Ishikawa (cell line): ENCODE measurements around the gene KRT77.

Source experiments
- CEBPB ChIP-seq: IDR thresholded peaks from 2 replicates; pipeline ENCODE4 v1.6.1; 2012
- CREB1 ChIP-seq: IDR thresholded peaks from 2 replicates; pipeline ENCODE4 v1.6.1; 2012; ENCODE audit warnings: low read depth
- EGR1 ChIP-seq: IDR thresholded peaks from 2 replicates; pipeline ENCODE4 v1.6.1; 2012
- EP300 ChIP-seq: IDR thresholded peaks from 2 replicates; pipeline ENCODE4 v1.6.1; 2012; ENCODE audit warnings: borderline replicate concordance
- FOXM1 ChIP-seq: IDR thresholded peaks from 2 replicates; pipeline ENCODE4 v1.6.1; 2012; ENCODE audit warnings: low read depth, borderline replicate concordance
- NFIC ChIP-seq: IDR thresholded peaks from 2 replicates; pipeline ENCODE4 v1.6.1; 2012
- RAD21 ChIP-seq: IDR thresholded peaks from 2 replicates; pipeline ENCODE4 v1.6.1; 2012; ENCODE audit warnings: low read depth
- TAF1 ChIP-seq: IDR thresholded peaks from 2 replicates; pipeline ENCODE4 v1.6.1; 2012; ENCODE audit warnings: low read depth, mild to moderate bottlenecking
- TCF12 ChIP-seq: IDR thresholded peaks from 2 replicates; pipeline ENCODE4 v1.6.1; 2012; ENCODE audit warnings: low read depth
- TEAD4 ChIP-seq: IDR thresholded peaks from 2 replicates; pipeline ENCODE4 v1.6.1; 2012
- YY1 ChIP-seq: IDR thresholded peaks from 2 replicates; pipeline ENCODE4 v1.6.1; 2012; ENCODE audit warnings: low read depth
- ZBTB7A ChIP-seq: IDR thresholded peaks from 2 replicates; pipeline ENCODE4 v1.6.1; 2012; ENCODE audit warnings: low read depth
- TF ChIP-seq, protein P1 (sequence below): IDR thresholded peaks from 2 replicates; pipeline ENCODE4 v1.6.1; 2012
- TF ChIP-seq, protein P2 (sequence below): IDR thresholded peaks from 2 replicates; pipeline ENCODE4 v1.6.1; 2012
- TF ChIP-seq, protein P3 (sequence below): IDR thresholded peaks from 2 replicates; pipeline ENCODE4 v1.6.1; 2012; ENCODE audit warnings: low read depth, mild to moderate bottlenecking

KRT77 gene

DNA sequence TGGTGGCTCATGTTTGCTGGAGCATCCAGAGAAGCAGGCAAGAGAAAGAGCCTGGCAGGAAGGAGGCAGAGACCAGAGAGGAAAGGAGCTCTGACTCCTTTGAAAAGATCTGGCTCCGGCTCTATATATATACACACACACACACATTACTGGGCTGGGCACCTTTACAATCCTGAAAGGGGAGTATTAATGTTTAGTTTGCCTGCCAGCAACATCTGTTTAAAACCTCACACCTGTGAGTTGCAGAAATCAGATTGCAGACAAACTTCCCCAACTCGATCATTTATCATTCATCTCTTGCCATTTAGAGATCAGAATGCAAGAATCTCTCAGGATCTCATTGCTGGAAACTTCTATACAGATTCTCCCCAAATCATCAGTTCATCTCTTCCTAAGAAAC, at the start of gene KRT77:
Gene KRT77 (minus strand): TSS at position 101 of the 400 bp plus-strand sequence. CDS start 90 bp downstream, at position 11.
- TF ChIP-seq CREB1 (no peak), NFIC (no peak), EGR1 (no peak), ZBTB7A (no peak), TEAD4 (no peak), EP300 (no peak), FOXM1 (no peak), TAF1 (no peak), TCF12 (no peak), YY1 (no peak), CEBPB (no peak), RAD21 (no peak)
- TF ChIP-seq, protein P1, sequence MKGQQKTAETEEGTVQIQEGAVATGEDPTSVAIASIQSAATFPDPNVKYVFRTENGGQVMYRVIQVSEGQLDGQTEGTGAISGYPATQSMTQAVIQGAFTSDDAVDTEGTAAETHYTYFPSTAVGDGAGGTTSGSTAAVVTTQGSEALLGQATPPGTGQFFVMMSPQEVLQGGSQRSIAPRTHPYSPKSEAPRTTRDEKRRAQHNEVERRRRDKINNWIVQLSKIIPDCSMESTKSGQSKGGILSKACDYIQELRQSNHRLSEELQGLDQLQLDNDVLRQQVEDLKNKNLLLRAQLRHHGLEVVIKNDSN: no peak
- TF ChIP-seq, protein P2, sequence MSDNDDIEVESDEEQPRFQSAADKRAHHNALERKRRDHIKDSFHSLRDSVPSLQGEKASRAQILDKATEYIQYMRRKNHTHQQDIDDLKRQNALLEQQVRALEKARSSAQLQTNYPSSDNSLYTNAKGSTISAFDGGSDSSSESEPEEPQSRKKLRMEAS: no peak
- TF ChIP-seq, protein P3, sequence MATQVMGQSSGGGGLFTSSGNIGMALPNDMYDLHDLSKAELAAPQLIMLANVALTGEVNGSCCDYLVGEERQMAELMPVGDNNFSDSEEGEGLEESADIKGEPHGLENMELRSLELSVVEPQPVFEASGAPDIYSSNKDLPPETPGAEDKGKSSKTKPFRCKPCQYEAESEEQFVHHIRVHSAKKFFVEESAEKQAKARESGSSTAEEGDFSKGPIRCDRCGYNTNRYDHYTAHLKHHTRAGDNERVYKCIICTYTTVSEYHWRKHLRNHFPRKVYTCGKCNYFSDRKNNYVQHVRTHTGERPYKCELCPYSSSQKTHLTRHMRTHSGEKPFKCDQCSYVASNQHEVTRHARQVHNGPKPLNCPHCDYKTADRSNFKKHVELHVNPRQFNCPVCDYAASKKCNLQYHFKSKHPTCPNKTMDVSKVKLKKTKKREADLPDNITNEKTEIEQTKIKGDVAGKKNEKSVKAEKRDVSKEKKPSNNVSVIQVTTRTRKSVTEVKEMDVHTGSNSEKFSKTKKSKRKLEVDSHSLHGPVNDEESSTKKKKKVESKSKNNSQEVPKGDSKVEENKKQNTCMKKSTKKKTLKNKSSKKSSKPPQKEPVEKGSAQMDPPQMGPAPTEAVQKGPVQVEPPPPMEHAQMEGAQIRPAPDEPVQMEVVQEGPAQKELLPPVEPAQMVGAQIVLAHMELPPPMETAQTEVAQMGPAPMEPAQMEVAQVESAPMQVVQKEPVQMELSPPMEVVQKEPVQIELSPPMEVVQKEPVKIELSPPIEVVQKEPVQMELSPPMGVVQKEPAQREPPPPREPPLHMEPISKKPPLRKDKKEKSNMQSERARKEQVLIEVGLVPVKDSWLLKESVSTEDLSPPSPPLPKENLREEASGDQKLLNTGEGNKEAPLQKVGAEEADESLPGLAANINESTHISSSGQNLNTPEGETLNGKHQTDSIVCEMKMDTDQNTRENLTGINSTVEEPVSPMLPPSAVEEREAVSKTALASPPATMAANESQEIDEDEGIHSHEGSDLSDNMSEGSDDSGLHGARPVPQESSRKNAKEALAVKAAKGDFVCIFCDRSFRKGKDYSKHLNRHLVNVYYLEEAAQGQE: no peak

DNA sequence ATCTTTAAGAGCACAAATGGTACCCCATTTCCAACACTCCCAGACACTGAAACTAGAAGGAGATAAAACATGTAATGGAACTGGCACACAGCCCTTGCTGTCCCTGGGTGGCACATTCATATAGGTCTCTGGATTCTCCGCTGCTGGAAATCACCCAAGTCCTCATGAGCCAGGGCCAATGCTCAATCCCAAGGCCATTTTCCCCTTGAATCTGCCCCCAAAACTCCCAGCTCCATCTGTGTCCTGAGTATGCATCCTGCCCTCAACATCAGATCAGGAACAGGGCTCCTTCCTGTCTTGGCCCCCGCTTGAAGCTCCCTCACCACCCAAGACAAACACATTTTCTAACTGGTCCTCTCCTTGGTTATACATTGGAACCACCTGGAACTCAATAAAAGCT, 49.2 kb upstream of the KRT77 start:
- TF ChIP-seq RAD21 (no peak), EGR1 (no peak), EP300 (no peak), TCF12 (no peak), NFIC (no peak), CEBPB (no peak)

DNA sequence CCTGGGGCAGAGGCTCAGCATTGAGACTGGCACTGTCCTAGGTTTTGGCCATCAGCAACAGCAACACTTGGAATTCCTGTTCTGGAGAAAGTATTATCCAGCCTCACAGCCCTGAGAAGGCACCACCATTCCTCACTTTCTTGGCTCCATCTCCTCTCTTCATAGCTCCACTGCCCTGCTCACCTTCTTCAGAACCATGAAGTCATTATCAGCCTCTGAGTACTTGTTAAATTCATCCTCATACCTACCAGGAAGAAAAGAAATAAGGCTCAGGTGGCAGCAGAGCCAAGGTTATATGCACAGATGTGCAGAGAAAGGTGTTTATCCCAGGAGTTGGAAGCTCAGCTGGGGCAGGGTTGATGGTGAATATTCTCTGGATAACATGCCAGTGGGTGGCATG, 48.5 kb upstream of the KRT77 start:
- TF ChIP-seq, protein P1: no peak
- TF ChIP-seq, protein P2: no peak
- TF ChIP-seq TCF12 (no peak), NFIC (no peak), EP300 (no peak), TAF1 (no peak)

DNA sequence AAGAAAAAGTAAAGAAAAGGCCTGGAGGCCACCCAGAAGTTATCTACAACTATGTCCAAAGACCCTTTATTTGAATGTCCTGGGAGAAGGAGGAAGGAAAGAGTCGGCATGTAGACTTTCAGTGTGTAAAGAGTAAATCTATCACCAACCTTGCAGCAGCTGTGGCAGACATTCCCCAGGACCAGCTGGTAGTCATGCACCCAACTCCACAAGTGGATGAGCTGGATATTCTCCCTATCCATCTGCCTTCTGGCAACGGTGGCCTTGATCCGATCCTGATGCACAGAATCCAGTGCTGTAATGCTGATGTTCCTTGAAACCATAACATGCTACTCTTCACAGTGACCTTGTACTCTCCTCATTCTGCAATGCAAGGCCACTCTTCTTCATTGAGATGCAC, 46.5 kb upstream of the KRT77 start:
- TF ChIP-seq, protein P2: no peak
- TF ChIP-seq ZBTB7A: no peak
- no peak for TF ChIP-seq EP300
- no peak for TF ChIP-seq RAD21
- no peak for TF ChIP-seq TAF1
- TF ChIP-seq, protein P3: no peak
- no peak for TF ChIP-seq TEAD4
- TF ChIP-seq FOXM1: no peak
- no peak for TF ChIP-seq EGR1
- TF ChIP-seq CREB1: no peak
- no peak for TF ChIP-seq NFIC
- TF ChIP-seq CEBPB: no peak
- TF ChIP-seq, protein P1: no peak

DNA sequence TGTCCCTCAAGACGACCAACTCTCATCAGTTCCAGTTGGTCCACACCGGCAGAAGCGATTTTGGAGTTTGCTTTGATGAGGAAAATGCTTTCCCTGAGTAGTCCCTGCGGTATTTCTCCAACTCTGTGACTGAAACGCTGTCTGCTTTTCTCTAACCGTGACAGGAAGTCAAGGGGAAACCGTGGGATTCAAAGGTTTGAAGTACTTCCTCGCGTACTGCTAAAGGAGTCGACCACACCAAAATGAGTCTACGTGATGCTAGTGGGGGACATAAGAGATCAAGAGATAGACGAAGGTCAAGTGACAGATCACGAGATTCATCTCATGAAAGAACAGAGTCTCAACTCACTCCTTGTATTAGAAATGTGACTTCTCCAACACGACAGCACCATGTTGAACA, 45.3 kb upstream of the KRT77 start:
- TF ChIP-seq TEAD4 (no peak), CEBPB (no peak), NFIC (no peak), YY1 (no peak)
- TF ChIP-seq, protein P1: no peak

DNA sequence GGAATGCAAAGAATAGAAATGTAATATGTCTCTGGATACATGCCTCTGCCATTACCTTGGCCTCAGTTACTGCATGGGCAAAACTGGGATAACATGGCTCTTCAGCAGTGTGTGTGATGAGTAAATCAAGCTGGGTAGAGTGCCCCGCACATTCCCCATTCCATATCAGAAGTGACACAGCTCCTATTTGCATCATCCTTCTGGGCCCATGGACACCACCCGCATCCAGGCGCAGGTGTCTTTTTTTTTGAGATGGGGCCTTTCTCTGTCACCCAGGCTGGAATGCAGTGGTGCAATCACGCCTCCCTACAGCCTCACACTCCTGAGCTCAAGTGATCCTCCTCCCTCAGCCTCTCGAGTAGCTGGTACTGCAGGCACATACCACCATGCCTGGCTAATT, 42.2 kb upstream of the KRT77 start:
- TF ChIP-seq EGR1 (no peak), EP300 (no peak), CREB1 (no peak), YY1 (no peak), CEBPB (no peak), ZBTB7A (no peak), TCF12 (no peak), NFIC (no peak), RAD21 (no peak), TEAD4 (no peak), TAF1 (no peak), FOXM1 (no peak)
- TF ChIP-seq, protein P1: no peak
- TF ChIP-seq, protein P3: no peak
- TF ChIP-seq, protein P2: no peak
